H1 (cell line): Measurements from ENCODE around the gene ZMYND15. TPM values are rescaled to one million over a fixed set of nuclear protein-coding genes. Genes with fewer than 3 reads are reported as not detected.

ENCODE experiments used
- CTCF ChIA-PET: fragments of 300-600 bp; sonication (Branson Sonifier 250); formaldehyde crosslinking; loops from one replicate; lab custom pipeline; 2021; ENCODE audit not compliant: partially characterized antibody; lab: Charles Lee
- POLR2A ChIA-PET: fragments of 300-600 bp; sonication (Branson Sonifier 250); formaldehyde crosslinking; loops from one replicate; lab custom pipeline; 2021; ENCODE audit warnings: inconsistent platforms; ENCODE audit not compliant: partially characterized antibody; lab: Charles Lee
- DNase-seq, 2 experiments: peaks; one replicate each; pipeline versions ENCODE4 v3.0.0 to v3.0.0-alpha.2; 2010 to 2022; ENCODE audit warnings: low spot score in 2 of 2, low read depth in 1 of 2, mixed read lengths in 1 of 2
- FAIRE-seq: peaks from 2 replicates; lab custom pipeline; 2011; peaks lifted over from hg19 to GRCh38; lab: Jason Lieb, UNC
- H2AFZ ChIP-seq: 2 replicates; pipeline ENCODE4 v1.8.1; 2012; ENCODE audit warnings: low read length, inconsistent platforms
- H2AK5ac ChIP-seq: 2 replicates; pipeline ENCODE4 v1.6.1; 2013; ENCODE audit warnings: low read depth, low read length
- H2BK120ac ChIP-seq: replicated peaks from 2 replicates; pipeline ENCODE3; 2013; ENCODE audit warnings: low read depth, low read length, inconsistent platforms
- H2BK12ac ChIP-seq: 2 replicates; pipeline ENCODE4 v1.6.1; 2013; ENCODE audit warnings: low read depth, low read length
- H2BK15ac ChIP-seq: 2 replicates; pipeline ENCODE4 v1.6.1; 2013; ENCODE audit warnings: low read length
- H2BK20ac ChIP-seq: 2 replicates; pipeline ENCODE4 v1.6.1; 2013; ENCODE audit warnings: low read length
- H2BK5ac ChIP-seq: 2 replicates; pipeline ENCODE4 v1.6.1; 2013; ENCODE audit warnings: low read depth, low read length
- H3K14ac ChIP-seq: 2 replicates; pipeline ENCODE4 v1.6.1; 2013; ENCODE audit warnings: inconsistent platforms; ENCODE audit not compliant: insufficient read length
- H3K18ac ChIP-seq: 2 replicates; pipeline ENCODE4 v1.6.1; 2013; ENCODE audit warnings: low read length; ENCODE audit errors: extremely low read depth
- H3K23ac ChIP-seq: 2 replicates; pipeline ENCODE4 v1.6.1; 2013; ENCODE audit warnings: inconsistent platforms; ENCODE audit not compliant: insufficient read length
- H3K23me2 ChIP-seq: 2 replicates; pipeline ENCODE4 v1.6.1; 2013; ENCODE audit warnings: low read depth, low read length
- H3K27ac ChIP-seq: 2 replicates; pipeline ENCODE4 v1.6.1; 2011; ENCODE audit warnings: low read depth, low read length, inconsistent platforms
- H3K27me3 ChIP-seq, 4 experiments: replicated peaks in 1 of 4; 1 replicate in 1 of 4; 2 replicates in 3 of 4; pipeline versions ENCODE4 v1.6.1 to v1.8.1; 2011 to 2013; ENCODE audit warnings: low read length in 3 of 4, mild to moderate bottlenecking in 3 of 4, inconsistent platforms in 2 of 4, mixed read lengths in 2 of 4, moderate library complexity in 1 of 4; ENCODE audit not compliant: control insufficient read depth in 3 of 4, insufficient read depth in 3 of 4; ENCODE audit errors: extremely low read depth in 1 of 4
- H3K36me3 ChIP-seq, 4 experiments: 2 replicates each; pipeline versions ENCODE4 v1.6.1 to v1.8.1; 2011 to 2013; ENCODE audit warnings: mild to moderate bottlenecking in 4 of 4, low read length in 3 of 4, moderate library complexity in 2 of 4, control low read depth in 1 of 4, inconsistent platforms in 1 of 4; ENCODE audit not compliant: insufficient read depth in 4 of 4, control insufficient read depth in 2 of 4
- H3K4ac ChIP-seq: replicated peaks from 2 replicates; pipeline ENCODE3; 2013; ENCODE audit warnings: low read length, low read depth, mixed read lengths, inconsistent platforms; ENCODE audit not compliant: insufficient read length
- H3K4me1 ChIP-seq, 4 experiments: replicated peaks in 1 of 4; 1 replicate in 1 of 4; 2 replicates in 3 of 4; pipeline versions ENCODE4 v1.6.1 to v1.8.1; 2011 to 2013; ENCODE audit warnings: low read length in 3 of 4, inconsistent platforms in 2 of 4, mixed read lengths in 1 of 4; ENCODE audit not compliant: insufficient read depth in 4 of 4, control insufficient read depth in 3 of 4
- H3K4me2 ChIP-seq, 2 experiments: 2 replicates each; pipeline versions ENCODE4 v1.6.1 to v1.8.1; 2011 to 2013; ENCODE audit warnings: low read depth in 2 of 2, low read length in 2 of 2, control low read depth in 1 of 2, inconsistent platforms in 1 of 2, mild to moderate bottlenecking in 1 of 2; ENCODE audit not compliant: insufficient read depth in 1 of 2
- H3K4me3 ChIP-seq, 4 experiments: fragments of 200-600, 300-600 bp in 1 of 4; sonication (generic), shearing (Covaris generic), sonication (Bioruptor Twin) in 1 of 4; 2 replicates each; pipeline versions ENCODE4 v1.5.1 to v1.8.1; 2011 to 2016; ENCODE audit warnings: low read length in 4 of 4, low read depth in 3 of 4, control low read depth in 2 of 4, inconsistent platforms in 2 of 4, mild to moderate bottlenecking in 2 of 4, mixed read lengths in 1 of 4, moderate library complexity in 1 of 4; ENCODE audit not compliant: insufficient read depth in 2 of 4; ENCODE audit errors: extremely low read depth in 1 of 4
- H3K56ac ChIP-seq: replicated peaks from 2 replicates; pipeline ENCODE3; 2013; ENCODE audit warnings: low read depth, mild to moderate bottlenecking, mixed read lengths, low read length, inconsistent platforms; ENCODE audit not compliant: insufficient read length
- H3K79me1 ChIP-seq: 2 replicates; pipeline ENCODE4 v1.6.1; 2013; ENCODE audit warnings: low read depth, low read length, control low read depth
- H3K79me2 ChIP-seq, 2 experiments: 2 replicates each; pipeline versions ENCODE4 v1.6.1 to v1.8.1; 2012 to 2013; ENCODE audit warnings: low read length in 2 of 2, mild to moderate bottlenecking in 2 of 2, inconsistent platforms in 1 of 2; ENCODE audit not compliant: insufficient read depth in 2 of 2, control insufficient read depth in 1 of 2
- H3K9ac ChIP-seq, 4 experiments: replicated peaks in 1 of 4; 1 replicate in 1 of 4; 2 replicates in 3 of 4; pipeline versions ENCODE4 v1.6.1 to v1.8.1; 2011 to 2013; ENCODE audit warnings: low read depth in 3 of 4, low read length in 3 of 4, control low read depth in 2 of 4, mild to moderate bottlenecking in 2 of 4, moderate library complexity in 2 of 4, inconsistent platforms in 1 of 4; ENCODE audit errors: extremely low read depth in 1 of 4
- H3K9me3 ChIP-seq, 2 experiments: 2 replicates each; pipeline versions ENCODE4 v1.6.1 to v1.8.1; 2012 to 2013; ENCODE audit warnings: mild to moderate bottlenecking in 2 of 2, moderate library complexity in 2 of 2, control low read depth in 1 of 2, inconsistent platforms in 1 of 2, low read depth in 1 of 2, low read length in 1 of 2, mixed read lengths in 1 of 2; ENCODE audit not compliant: insufficient read depth in 2 of 2
- H4K20me1 ChIP-seq, 2 experiments: replicated peaks in 1 of 2; 2 replicates each; pipeline versions ENCODE3 to v1.8.1; 2011 to 2013; ENCODE audit warnings: inconsistent platforms in 2 of 2, low read length in 2 of 2, mild to moderate bottlenecking in 1 of 2; ENCODE audit not compliant: insufficient read depth in 2 of 2, control insufficient read depth in 1 of 2
- H4K5ac ChIP-seq: 2 replicates; pipeline ENCODE4 v1.6.1; 2013; ENCODE audit warnings: low read length, low read depth, mixed read lengths, inconsistent platforms; ENCODE audit not compliant: insufficient read length
- H4K8ac ChIP-seq: 2 replicates; pipeline ENCODE4 v1.8.0; 2013; ENCODE audit warnings: mild to moderate bottlenecking, moderate library complexity, low read length, inconsistent platforms; ENCODE audit not compliant: insufficient read depth; ENCODE audit errors: extremely low read depth
- H4K91ac ChIP-seq: replicated peaks from 2 replicates; pipeline ENCODE3; 2013; ENCODE audit warnings: low read length, mixed read lengths, inconsistent platforms; ENCODE audit not compliant: insufficient read length
- CTBP2 ChIP-seq: IDR thresholded peaks from 2 replicates; pipeline ENCODE4 v1.7.0; 2011; ENCODE audit warnings: borderline replicate concordance, mild to moderate bottlenecking, moderate library complexity, mixed read lengths, low read length; ENCODE audit not compliant: insufficient read depth, insufficient read length
- EZH2 ChIP-seq: fragments of 200-600 bp; sonication (generic); IDR thresholded peaks from 2 replicates; pipeline ENCODE4 v1.7.1; 2012; ENCODE audit warnings: low read depth, mild to moderate bottlenecking, moderate library complexity, low read length, inconsistent platforms; ENCODE audit not compliant: severe bottlenecking
- GTF2F1 ChIP-seq: IDR thresholded peaks from 2 replicates; pipeline ENCODE4 v1.6.1; 2012; ENCODE audit warnings: low read depth, low read length, improper control_type of control experiment, borderline replicate concordance
- KDM1A ChIP-seq: fragments of 200-600, 300-600 bp; sonication (generic); IDR thresholded peaks from 2 replicates; pipeline ENCODE4 v1.7.1; 2016; ENCODE audit warnings: mild to moderate bottlenecking, low read length, borderline replicate concordance
- KDM4A ChIP-seq: IDR thresholded peaks from one replicate; pipeline ENCODE4 v1.7.1; 2012; ENCODE audit warnings: low read depth, mild to moderate bottlenecking, moderate library complexity, low read length, inconsistent platforms; ENCODE audit not compliant: severe bottlenecking
- KDM5A ChIP-seq: fragments of 200-600 bp; IDR thresholded peaks from 2 replicates; pipeline ENCODE4 v1.7.1; 2012; ENCODE audit warnings: mild to moderate bottlenecking, low read length, inconsistent platforms, mixed read lengths
- POU5F1 ChIP-seq: IDR thresholded peaks from 2 replicates; pipeline ENCODE4 v1.6.1; 2011; ENCODE audit warnings: low read depth, mild to moderate bottlenecking, low read length, moderate library complexity
- RFX5 ChIP-seq: IDR thresholded peaks from 2 replicates; pipeline ENCODE4 v1.6.1; 2011; ENCODE audit warnings: low read depth, low read length, improper control_type of control experiment, borderline replicate concordance
- SP4 ChIP-seq: IDR thresholded peaks from 2 replicates; pipeline ENCODE4 v1.6.1; 2012; ENCODE audit warnings: low read length, inconsistent platforms
- SUZ12 ChIP-seq: fragments of 200-600 bp; sonication (generic); IDR thresholded peaks from 2 replicates; pipeline ENCODE4 v1.6.1; 2012; ENCODE audit warnings: mild to moderate bottlenecking, inconsistent platforms, low read length, moderate library complexity, mixed read lengths
- WGBS, 2 experiments: shearing (Covaris generic) in 1 of 2; methylation state at CpG; one replicate each; pipeline versions ENCODE4 v1.1.6 to v1.1.7; 2013 to 2015; ENCODE audit warnings: low lambda C conversion rate in 2 of 2, mixed read lengths in 2 of 2, inconsistent platforms in 1 of 2, low coverage in 1 of 2, missing lambda C conversion rate in 1 of 2; ENCODE audit not compliant: insufficient replicate concordance in 2 of 2, insufficient coverage in 1 of 2, insufficient read length in 1 of 2; ENCODE audit errors: extremely low coverage in 1 of 2, missing lambda C conversion rate in 1 of 2; 5-methylcytosine and 5-hydroxymethylcytosine counted together
- polyA plus RNA-seq, 7 experiments: library from polyadenylated mRNA; depleted of rRNA in 3 of 7; stranded (reverse) in 5 of 7; unstranded in 2 of 7; fragments of >200 nt in 5 of 7; fragments of 200-250 nt in 2 of 7; gene quantifications; 1 replicate in 5 of 7; 2 replicates in 1 of 7; 4 replicates in 1 of 7; pipeline versions ENCODE4 v1.2.1 to v1.2.3, GENCODE V29; 2011 to 2013; ENCODE audit warnings: missing spikeins in 2 of 7, mixed read lengths in 2 of 7
- total RNA-seq: library from RNA; stranded (reverse); fragmentation: NEBNext Ultra II Directional; extraction: Animal tissue kit (Norgen Biotek cat#: 25700); gene quantifications from 2 replicates; pipeline ENCODE4 v1.2.1, GENCODE V29; 2021

The ZMYND15 gene
- total and polyA plus RNA-seq, 2 of the 8 experiments (the other 6 are each of a cell fraction or from before 2014, with no cell fraction given) = 0.53 to 0.58 TPM

GRCh38 chr17:4744999-4745969 is 5.7 kb downstream of the ZMYND15 start:
- Histone ChIP-seq H3K23ac (no peak overlapping the region), H3K4me1 (peaks cover 0 to 3% (median under 1%) of the 10 kb centered on the region in 4 experiments; a peak in 3 of 7 replicates), H2AK5ac (no peak overlapping the region), H3K79me1 (no peaks in the 10 kb centered on the region), H4K20me1 (no peaks in the 10 kb centered on the region), H2BK20ac (no peak overlapping the region), H3K4me3 (peak overlapping the region; percentile 43 to 76 (median 61)), H3K14ac (no peak overlapping the region), H4K91ac (no peak overlapping the region), H4K8ac (no peak overlapping the region), H3K18ac (no peak overlapping the region), H2BK120ac (no peak overlapping the region), H2BK15ac (peak overlapping the region; percentile 46; the same call in 1 of the 2 replicates), H2BK5ac (no peak overlapping the region; the same call in 1 of the 2 replicates), H3K23me2 (peaks cover 7% of the 10 kb centered on the region; the same call in 1 of the 2 replicates), H3K4me2 (peak overlapping the region; percentile 69 to 76), H3K4ac (no peak overlapping the region), H3K9ac (0 out of 7 replicates have a peak overlapping the region, but pooled peaks of 1 of the 4 experiments have one; percentile 2), H3K56ac (no peak overlapping the region), H3K79me2 (no peaks in the 10 kb centered on the region), H3K36me3 (no peaks in the 10 kb centered on the region), H2AFZ (0 out of 2 replicates have a peak overlapping the region, but pooled peaks have one; percentile 11), H3K27me3 (peaks cover 6 to 32% (median 20%) of the 10 kb centered on the region in 4 experiments), H3K27ac (no peak overlapping the region), H4K5ac (peak overlapping the region; percentile 45), H2BK12ac (no peak overlapping the region; the same call in 1 of the 2 replicates), H3K9me3 (no peaks in the 10 kb centered on the region)
- CTCF ChIA-PET = interaction anchor here (0.5 to 3.1 kb wide), 7 partner anchors 13 to 178 kb away, joined by 3 to 14 read pairs (median 3); partner anchors contain the start of gene MED11
- POLR2A ChIA-PET = interaction anchor here (1.0 to 1.5 kb wide), 7 partner anchors 8 to 201 kb away, joined by 3 read pairs; partner anchors contain the start of genes MED11 and PSMB6
- WGBS, 2 experiments = 3% methylated on average over 22 of the region's 51 CpGs; no CpG with 5 or more reads in 1 of the 2 experiments
- peak; percentile 32 for FAIRE-seq
- DNase-seq = peak; percentile 41 to 82
- TF ChIP-seq SUZ12 (no peak), RFX5 (no peak), KDM5A (no peak), SP4 (no peak), CTBP2 (no peak), KDM1A (no peak), KDM4A (peak; percentile 65), GTF2F1 (no peak), EZH2 (peak; percentile 34), POU5F1 (no peak)
